Common myeloid progenitor, CD34-positive (primary cell): ENCODE measurements around the gene STAM2. TPM values are rescaled to one million over a fixed set of nuclear protein-coding genes. Genes with fewer than 3 reads are reported as not detected.

Experiments
- CTCF ChIA-PET: fragments of 350-600 bp; sonication (Branson Sonifier 250); formaldehyde crosslinking; loops from one replicate; lab custom pipeline; 2021; ENCODE audit warnings: antibody characterized with exemption; lab: Charles Lee
- POLR2A ChIA-PET: fragments of 350-600 bp; sonication (Branson Sonifier 250); formaldehyde crosslinking; loops from one replicate; lab custom pipeline; 2021; ENCODE audit warnings: antibody characterized with exemption; lab: Charles Lee
- DNase-seq, 3 donors: peaks; one replicate each; pipeline versions ENCODE4 v3.0.0 to v3.0.0-alpha.2; 2013
- H3K27ac ChIP-seq, 2 experiments: 1 replicate in 1 of 2; 2 replicates in 1 of 2; pipeline ENCODE4 v1.7.0; 2013; ENCODE audit warnings: inconsistent platforms in 2 of 2, low read length in 2 of 2, mild to moderate bottlenecking in 2 of 2, low read depth in 1 of 2, moderate library complexity in 1 of 2; ENCODE audit not compliant: severe bottlenecking in 2 of 2, insufficient read depth in 1 of 2, poor library complexity in 1 of 2
- H3K27me3 ChIP-seq, 5 experiments: replicated peaks in 2 of 5; 1 replicate in 3 of 5; 2 replicates in 2 of 5; pipeline versions ENCODE4 v1.6.1 to v1.7.0; 2013; ENCODE audit warnings: low read length in 4 of 5, mild to moderate bottlenecking in 2 of 5, moderate library complexity in 2 of 5, inconsistent platforms in 1 of 5; ENCODE audit not compliant: insufficient read depth in 5 of 5, control insufficient read depth in 4 of 5
- H3K36me3 ChIP-seq, 4 experiments: 1 replicate in 2 of 4; 2 replicates in 2 of 4; pipeline versions ENCODE4 v1.6.1 to v1.7.0; 2013; ENCODE audit warnings: low read length in 3 of 4, control low read depth in 1 of 4, mild to moderate bottlenecking in 1 of 4; ENCODE audit not compliant: control insufficient read depth in 4 of 4, insufficient read depth in 4 of 4
- H3K4me1 ChIP-seq, 4 experiments: 1 replicate in 3 of 4; 2 replicates in 1 of 4; pipeline versions ENCODE4 v1.6.1 to v1.7.1; 2013; ENCODE audit warnings: low read length in 3 of 4, mild to moderate bottlenecking in 3 of 4, control low read depth in 1 of 4, inconsistent platforms in 1 of 4, moderate library complexity in 1 of 4; ENCODE audit not compliant: control insufficient read depth in 4 of 4, insufficient read depth in 4 of 4; ENCODE audit errors: control extremely low read depth in 1 of 4
- H3K4me3 ChIP-seq, 7 experiments: 1 replicate in 4 of 7; 2 replicates in 3 of 7; pipeline versions ENCODE4 v1.5.1 to v1.7.0; 2013; ENCODE audit warnings: mild to moderate bottlenecking in 7 of 7, low read length in 6 of 7, moderate library complexity in 6 of 7, inconsistent platforms in 2 of 7, low read depth in 2 of 7, control low read depth in 1 of 7; ENCODE audit not compliant: insufficient read depth in 4 of 7, control insufficient read depth in 1 of 7; ENCODE audit errors: extremely low read depth in 1 of 7
- H3K9me3 ChIP-seq, 5 experiments: 1 replicate in 4 of 5; 2 replicates in 1 of 5; pipeline versions ENCODE4 v1.6.1 to v1.7.1; 2013; ENCODE audit warnings: low read length in 4 of 5, mild to moderate bottlenecking in 2 of 5, inconsistent platforms in 1 of 5, low read depth in 1 of 5, moderate library complexity in 1 of 5; ENCODE audit not compliant: control insufficient read depth in 4 of 5, insufficient read depth in 2 of 5; ENCODE audit errors: control extremely low read depth in 1 of 5
- WGBS: methylation state at CpG from one replicate; pipeline ENCODE4 v1.1.5; 2013; ENCODE audit not compliant: insufficient coverage; 5-methylcytosine and 5-hydroxymethylcytosine counted together
- polyA plus RNA-seq: library from polyadenylated mRNA; unstranded; fragments of 120-200 nt; gene quantifications from one replicate; pipeline ENCODE4 v1.2.1, GENCODE V29; 2013

Gene STAM2
- 13.5 TPM for polyA plus RNA-seq

DNA sequence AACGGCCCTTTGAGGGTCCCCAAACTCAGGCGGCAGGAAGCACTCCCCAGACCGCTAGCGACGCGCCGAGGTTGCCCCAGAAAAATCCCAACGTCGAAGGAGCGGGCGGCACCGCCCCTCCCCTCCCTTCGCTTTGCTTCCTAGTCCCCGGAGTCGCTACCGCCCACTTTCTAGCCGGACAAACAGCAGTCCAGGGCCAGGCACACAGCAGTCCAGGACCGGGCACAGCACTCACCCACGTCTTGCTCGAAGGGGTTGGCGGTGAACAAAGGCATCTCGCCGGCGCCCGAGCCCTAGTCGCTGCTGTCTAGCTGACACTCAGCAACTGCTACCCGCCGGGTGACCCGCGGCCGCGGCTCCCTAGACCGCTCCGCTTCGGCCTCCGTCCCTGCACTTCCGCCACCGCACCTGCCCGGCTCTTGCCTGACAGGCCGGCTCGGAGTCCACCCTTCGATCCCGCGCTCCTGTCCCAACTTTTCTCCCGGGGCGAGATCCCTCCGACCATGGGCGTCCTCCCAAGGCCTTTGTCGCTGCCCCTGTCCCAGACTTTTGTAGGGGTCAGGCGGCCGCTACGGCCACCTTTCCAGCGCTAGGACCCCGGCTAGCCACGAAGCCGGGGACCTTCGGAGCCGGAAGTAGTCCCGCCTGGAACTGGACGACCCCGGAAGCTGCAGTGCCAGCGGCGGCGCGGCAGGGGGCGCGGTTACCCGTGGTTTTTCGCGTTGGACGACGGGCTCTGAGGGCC lies at the start of gene STAM2:
STAM2 (minus strand) TSS at position 396 of the 745 bp plus-strand sequence; CDS start at position 275, 121 bp downstream.
- POLR2A ChIA-PET: interaction anchor here (1.0 to 1.2 kb wide), 3 partner anchors 8 to 449 kb away, joined by 4 to 5 read pairs (median 4); no protein-coding TSS in a partner anchor
- Histone ChIP-seq H3K27me3 (no peaks in the 10 kb centered on the region), H3K27ac (peak within 1 kb of the TSS; percentile 95 to 98), H3K4me3 (peak within 1 kb of the TSS; percentile 64 to 100 (median 92)), H3K9me3 (no peaks in the 10 kb centered on the region), H3K36me3 (no peaks in the 10 kb centered on the region), H3K4me1 (peaks cover 6 to 35% (median 17%) of the 10 kb centered on the region in 4 experiments)
- under 1% methylated on average over 71 of the region's 72 CpGs for WGBS
- CTCF ChIA-PET: interaction anchor here (1.0 to 2.8 kb wide), 18 partner anchors 9 to 463 kb away, joined by 3 to 25 read pairs (median 4); no protein-coding TSS in a partner anchor
- DNase-seq: peak; percentile 91 to 94 (median 94)

DNA sequence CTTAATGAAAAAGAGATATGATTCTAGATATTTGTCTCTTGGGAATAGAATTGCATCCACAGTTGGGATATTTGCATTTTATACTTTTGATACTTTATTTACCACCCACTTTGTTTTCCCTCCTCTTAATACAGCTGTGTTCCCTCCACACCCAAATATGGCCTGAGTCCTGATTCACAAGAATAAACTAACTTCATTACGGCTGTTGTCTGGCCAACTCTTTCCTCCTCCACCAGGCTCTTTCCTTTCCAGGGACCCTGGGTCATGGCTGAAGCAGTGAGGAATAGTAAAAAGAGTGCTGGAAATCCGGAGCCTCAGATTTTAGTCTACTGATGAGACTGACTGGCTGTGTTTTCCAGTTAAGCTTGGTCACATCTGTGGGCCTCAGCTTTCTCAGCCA lies 48.4 kb upstream of the STAM2 start:
- Histone ChIP-seq H3K27me3 (no peaks in the 10 kb centered on the region), H3K9me3 (peaks cover 0 to 1% (median 0%) of the 10 kb centered on the region in 5 experiments), H3K27ac (no peak overlapping the region), H3K4me3 (no peak overlapping the region), H3K36me3 (no peaks in the 10 kb centered on the region), H3K4me1 (peaks cover 0 to 7% (median 0%) of the 10 kb centered on the region in 4 experiments)
- POLR2A ChIA-PET: no interaction called here
- 100% methylated on average over 1 of the region's 2 CpGs for WGBS
- CTCF ChIA-PET: no interaction called here
- DNase-seq: no peak

DNA sequence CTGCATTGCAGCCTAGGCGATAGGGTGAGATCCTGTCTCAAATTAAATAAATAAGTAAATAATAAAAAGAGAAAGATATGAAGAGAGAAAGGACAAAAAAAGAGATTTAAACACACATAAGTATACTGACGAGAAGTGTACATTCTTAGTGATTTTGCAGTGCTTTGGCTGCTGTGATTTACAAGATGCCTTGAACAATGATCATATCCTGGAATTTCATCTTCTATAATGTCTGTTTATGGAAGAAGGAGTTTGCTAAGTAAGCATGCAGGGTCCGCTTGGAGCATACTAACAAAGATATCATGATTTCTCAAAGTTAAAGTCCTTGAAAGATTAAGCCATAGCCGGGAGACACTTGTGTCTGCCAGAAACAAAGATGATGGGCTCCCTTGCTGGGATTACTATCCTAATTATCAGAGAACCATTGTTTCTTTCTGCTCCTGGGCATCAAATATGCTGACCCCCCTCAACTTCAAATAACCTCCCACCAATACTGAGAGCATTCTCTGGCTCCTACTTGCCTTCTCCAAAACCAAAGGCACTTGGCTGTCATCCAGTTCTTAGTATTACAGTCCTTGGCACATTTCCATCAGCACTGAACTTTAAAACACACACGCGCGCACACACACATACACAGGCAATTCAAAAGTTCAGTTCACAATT lies 47.5 kb upstream of the STAM2 start:
- ChIA-PET CTCF (no interaction called here), POLR2A (no interaction called here)

DNA sequence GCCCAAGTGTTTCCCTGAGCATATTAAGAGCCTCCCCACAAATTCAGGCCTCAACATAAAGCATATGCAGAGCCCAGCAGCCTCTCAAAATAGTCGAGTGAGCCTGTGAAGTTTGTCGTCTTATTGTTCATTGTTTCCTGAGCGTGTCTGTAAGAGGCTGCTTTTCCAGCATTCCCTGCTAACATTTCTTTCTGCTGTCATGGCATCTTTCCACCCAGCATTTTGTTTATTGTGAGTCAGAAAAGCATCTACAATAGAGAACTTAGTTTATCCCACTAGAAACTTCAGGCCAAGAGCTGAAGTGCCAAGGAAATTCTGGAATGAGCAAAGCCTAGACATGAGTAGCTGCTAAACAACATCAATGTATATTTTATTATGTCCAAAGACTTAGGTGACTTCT lies 46.3 kb upstream of the STAM2 start:
- CTCF ChIA-PET: no interaction called here
- whole genome bisulfite sequencing: 100% methylated on average over 3 of the region's 3 CpGs
- H3K36me3 ChIP-seq: no peaks in the 10 kb centered on the region
- peaks cover 0 to 7% (median 0%) of the 10 kb centered on the region in 4 experiments for H3K4me1 ChIP-seq
- no peaks in the 10 kb centered on the region for H3K9me3 ChIP-seq
- POLR2A ChIA-PET: no interaction called here
- H3K4me3 ChIP-seq: no peak overlapping the region
- no peaks in the 10 kb centered on the region for H3K27me3 ChIP-seq
- DNase-seq: no peak
- H3K27ac ChIP-seq: no peak overlapping the region

More for the DNA sequence above, 47.5 kb upstream of the STAM2 start:
- H3K27ac ChIP-seq: no peak overlapping the region
- peak; percentile 69 to 82 (median 81) for DNase-seq
- H3K36me3 ChIP-seq: no peaks in the 10 kb centered on the region
- no peaks in the 10 kb centered on the region for H3K9me3 ChIP-seq
- peaks cover 0 to 7% (median 0%) of the 10 kb centered on the region in 4 experiments for H3K4me1 ChIP-seq
- 71% methylated on average over 1 of the region's 7 CpGs for WGBS
- no peaks in the 10 kb centered on the region for H3K27me3 ChIP-seq
- no peak overlapping the region for H3K4me3 ChIP-seq

DNA sequence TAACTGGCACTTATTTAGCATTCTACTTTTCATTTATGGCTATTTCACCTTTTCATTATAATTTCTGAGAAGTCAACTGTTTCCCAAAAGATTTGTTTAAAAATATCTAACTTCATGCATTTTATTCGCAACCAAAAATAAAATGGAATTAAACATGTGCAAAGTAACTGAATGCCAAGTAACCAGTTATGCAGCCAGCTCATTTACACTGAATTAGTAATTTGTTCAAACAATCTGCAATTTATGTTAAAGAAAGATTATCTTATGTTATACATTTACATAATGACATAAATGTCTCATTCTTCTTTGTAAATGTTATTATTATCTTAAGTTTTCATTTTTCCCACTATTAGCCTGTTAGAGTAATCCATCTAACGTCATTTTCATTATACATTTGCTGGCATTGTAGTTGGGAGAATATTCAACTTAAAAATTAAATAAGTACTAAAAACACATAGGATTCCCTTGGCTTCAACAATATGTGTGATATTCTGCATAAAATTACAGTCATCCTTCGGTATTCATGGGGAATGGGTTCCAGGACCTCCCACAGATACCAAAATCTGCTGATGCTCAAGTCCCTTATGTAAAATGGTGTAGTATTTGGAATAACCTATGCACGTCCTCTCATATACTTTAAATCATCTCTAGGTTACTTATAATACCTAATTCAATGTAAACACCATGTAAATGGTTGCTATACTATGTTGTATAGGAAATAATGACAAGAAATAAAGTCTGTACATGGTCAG lies 43.7 kb upstream of the STAM2 start:
- Histone ChIP-seq H3K4me3 (no peak overlapping the region), H3K9me3 (no peaks in the 10 kb centered on the region), H3K27ac (no peak overlapping the region), H3K27me3 (no peaks in the 10 kb centered on the region), H3K36me3 (no peaks in the 10 kb centered on the region), H3K4me1 (peaks cover 0 to 7% (median 0%) of the 10 kb centered on the region in 4 experiments)
- DNase-seq: no peak
- CTCF ChIA-PET: no interaction called here
- POLR2A ChIA-PET: no interaction called here
- WGBS: no CpG with 5 or more reads among the region's 4 CpGs

DNA sequence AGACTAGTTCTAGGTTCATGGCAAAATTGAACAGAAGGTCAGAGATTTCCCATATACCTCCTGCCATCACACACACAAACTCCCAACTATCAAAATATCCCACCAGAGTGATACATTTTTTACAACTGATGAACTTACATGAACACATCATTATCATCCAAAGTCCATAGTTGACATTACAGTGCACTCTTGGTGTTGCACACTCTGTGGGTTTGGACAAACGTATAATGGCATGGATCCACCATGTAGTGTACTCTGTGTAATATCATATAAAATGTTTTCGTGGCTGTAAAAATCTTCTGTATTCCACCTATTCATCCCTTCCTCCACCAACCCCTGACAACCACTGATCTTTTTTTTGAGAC lies 25.9 kb upstream of the STAM2 start:
- WGBS: no CpG with 5 or more reads among the region's 2 CpGs
- Histone ChIP-seq H3K36me3 (no peaks in the 10 kb centered on the region), H3K27ac (no peak overlapping the region), H3K4me3 (no peak overlapping the region), H3K4me1 (peaks cover 0 to 13% (median 3%) of the 10 kb centered on the region in 4 experiments), H3K27me3 (no peaks in the 10 kb centered on the region), H3K9me3 (no peaks in the 10 kb centered on the region)
- ChIA-PET CTCF (no interaction called here), POLR2A (no interaction called here)
- no peak for DNase-seq
